Fibroblast of skin of scalp (primary cell): ENCODE measurements around the gene TCF4.
"Not testable (repeated sequence)": the region's sequence is repeated elsewhere in the genome, so short reads cannot be mapped to it uniquely, and the experiment has no call there.

Experiments used
- DNase-seq: peaks from one replicate; pipeline ENCODE4 v3.0.0-alpha.2; 2013

The TCF4 gene

DNA sequence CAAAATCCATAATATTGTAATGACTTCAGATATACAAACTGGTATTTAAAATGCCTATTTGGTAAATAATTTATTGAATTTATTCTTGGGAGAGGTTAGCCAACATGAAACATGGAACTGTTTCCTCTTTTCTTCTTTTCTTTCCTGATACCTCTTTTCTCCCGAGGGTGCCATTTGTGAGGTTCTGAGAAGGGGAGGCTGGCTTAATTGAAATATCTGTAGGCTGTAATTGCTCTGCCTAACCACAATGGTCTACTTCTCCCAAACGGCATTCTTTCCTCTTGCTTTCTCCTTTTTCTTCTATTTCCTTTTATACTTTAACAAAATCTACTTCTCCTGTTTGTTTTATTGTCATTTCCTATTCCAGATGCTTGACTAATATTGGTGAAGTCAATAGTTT is 114.9 kb downstream of the TCF4 start:
- DNase-seq = no peak

DNA sequence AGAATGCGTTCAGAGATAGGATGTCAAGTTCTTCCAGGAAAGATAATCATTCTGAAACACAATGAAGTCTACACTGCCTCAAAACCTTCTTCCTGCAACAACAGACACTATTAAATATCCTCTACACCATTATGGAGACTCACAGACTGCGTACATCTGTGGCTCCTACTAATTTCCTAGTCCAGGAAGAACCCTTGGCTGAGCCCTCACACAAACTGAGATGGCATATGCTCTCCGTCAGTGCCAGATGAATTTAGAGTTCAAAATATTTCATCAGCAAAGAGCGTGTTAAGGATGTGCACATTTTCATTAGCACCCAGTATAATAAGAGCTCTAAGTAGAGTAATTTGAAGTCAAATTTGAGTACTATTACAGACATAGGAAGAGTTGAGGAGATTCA is 117.2 kb downstream of the TCF4 start:
- DNase-seq = no peak

DNA sequence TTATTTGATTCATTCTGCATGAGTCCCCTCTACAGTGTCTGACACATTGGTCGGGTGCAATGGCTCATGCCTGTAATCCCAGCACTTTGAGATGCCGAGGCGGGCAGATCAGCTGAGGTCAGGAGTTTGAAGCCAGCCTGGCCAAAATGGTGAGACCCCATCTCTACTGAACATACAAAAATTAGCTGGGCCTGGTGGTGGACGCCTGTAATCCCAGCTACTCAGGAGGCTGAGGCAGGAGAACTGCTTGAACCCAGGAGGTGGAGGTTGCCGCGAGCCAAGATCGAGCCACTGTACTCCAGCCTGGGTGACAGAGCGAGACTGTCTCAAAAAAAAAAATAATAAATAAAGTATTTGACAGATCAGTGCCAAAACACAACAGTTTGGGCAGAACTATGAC is 118.9 kb downstream of the TCF4 start:
- not testable (repeated sequence) for DNase-seq

DNA sequence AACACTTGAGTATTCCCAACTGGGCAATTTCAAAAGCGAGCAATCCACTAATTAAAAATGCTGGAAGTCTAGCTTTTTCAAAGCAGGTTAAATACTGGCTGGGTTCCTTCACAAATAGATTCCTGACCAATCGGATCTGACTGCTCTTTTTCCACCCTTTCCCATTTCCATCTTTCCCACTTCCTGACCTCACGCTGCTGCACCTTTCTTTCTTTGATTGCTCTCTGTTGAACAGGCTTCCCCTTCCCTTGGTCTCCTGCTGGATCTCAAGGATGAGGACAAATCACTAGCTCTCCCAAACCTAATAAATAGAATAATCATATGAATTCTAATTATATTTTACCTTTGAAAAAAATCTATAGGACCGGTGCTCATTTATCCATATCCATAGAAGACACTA is 121.2 kb downstream of the TCF4 start:
- DNase-seq = no peak

DNA sequence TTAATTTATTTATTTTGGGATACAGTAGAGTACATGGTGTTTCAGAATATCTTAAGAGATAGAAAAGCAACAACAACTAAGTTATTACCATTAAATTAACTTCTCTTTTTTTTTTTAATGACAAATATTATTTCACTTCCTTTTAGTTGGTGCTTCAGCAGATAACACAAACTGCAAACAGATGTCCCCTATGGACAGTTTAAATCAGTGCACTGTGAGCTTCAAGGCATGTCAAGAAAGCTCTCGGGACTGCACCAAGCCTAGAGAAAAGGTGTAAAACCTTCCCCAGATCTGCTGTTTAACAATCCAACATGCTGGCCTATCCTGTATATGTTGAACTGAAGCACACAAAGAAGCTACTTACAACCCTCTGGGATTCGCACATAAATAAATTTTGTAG is 122.7 kb downstream of the TCF4 start:
- DNase-seq = no peak

DNA sequence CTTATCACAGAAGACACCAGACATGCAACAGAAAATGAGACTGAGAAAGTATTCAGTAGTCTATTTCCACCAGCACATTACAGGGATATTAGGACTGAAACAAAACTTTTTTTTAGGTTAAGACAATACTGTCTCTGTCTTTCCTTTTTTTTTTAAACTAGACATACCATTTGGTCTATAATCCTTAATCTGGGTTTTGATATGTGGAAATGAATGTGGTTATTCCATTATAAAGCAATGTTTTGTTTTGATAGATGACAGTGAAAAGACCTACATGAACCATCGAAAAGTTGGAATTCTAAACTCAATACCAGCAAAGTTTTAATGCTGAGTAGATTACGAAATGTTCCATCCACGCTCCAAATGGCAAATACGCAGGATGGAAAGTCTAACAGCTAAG is 123.4 kb downstream of the TCF4 start:
- DNase-seq = no peak

DNA sequence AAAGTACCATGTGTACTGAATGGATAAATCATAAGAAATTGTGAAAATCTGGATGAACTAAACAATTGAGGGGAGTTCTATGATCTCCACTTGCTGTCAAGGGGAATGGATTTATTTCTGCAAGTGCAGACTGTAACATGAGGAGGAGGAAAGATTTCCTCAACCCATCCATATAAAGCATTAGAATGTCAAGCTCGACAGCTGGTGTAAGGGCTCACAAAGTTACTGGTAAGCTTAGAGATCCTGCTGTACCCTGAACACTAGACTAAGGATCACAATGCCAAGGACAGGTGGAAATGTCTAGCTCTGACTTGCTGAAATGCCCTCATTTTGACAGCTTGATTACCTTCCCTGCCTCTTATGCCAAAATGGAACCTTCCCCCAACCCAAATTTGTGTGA is 125.3 kb downstream of the TCF4 start:
- no peak for DNase-seq

DNA sequence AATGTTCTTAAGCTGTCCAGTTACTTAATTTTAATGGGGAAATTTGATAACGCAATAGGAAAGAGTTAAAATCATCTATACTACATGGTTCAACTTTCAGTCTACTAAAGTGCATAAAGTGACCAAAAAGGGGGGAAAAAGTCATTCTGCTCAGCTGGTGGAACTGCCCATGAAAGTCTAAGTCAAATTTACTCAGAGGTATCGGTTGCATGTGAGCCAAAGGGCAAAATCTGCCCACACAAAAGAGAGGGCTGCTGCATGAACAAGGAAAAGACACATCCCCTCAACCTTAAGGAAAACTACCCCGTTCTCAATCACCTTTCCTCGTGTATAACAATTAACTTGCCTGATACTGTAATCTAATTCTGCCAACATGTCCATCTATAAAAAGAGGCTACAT is 126.1 kb downstream of the TCF4 start:
- no peak for DNase-seq

DNA sequence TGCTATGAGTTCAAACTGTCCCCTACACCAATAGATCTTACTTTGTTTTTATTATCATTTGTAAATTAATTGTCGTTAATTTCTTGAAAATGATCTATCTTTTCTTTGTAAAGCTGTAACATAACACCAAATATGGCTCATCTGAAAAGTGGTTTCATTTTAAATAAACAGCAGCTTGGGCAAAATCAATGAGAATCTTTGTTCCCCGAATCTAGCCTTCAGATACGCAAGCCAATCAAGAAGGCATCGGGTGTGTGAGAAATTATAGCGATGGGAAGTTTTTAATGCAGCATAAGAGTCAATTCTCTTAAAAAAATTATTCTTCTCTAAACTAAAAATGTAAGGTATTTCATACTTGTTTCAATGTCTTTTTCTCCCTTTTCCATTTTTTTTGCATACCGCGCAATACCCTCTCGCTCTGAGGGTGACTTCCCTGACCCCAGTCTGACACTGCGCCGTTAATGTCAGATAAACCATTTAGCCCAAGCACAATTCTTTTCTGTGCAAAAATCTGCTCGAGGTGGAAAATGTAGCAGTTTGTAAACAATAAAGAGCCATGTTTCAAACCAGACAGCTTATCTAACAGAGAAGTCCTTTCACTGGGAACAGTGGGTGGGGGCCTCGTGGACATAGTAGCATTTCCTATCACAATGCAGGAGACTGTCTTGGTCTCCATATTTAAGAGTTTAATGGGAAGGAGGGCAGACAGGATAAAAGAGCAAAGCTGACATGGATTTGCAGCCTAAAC is 129.4 kb downstream of the TCF4 start:
- no peak for DNase-seq

DNA sequence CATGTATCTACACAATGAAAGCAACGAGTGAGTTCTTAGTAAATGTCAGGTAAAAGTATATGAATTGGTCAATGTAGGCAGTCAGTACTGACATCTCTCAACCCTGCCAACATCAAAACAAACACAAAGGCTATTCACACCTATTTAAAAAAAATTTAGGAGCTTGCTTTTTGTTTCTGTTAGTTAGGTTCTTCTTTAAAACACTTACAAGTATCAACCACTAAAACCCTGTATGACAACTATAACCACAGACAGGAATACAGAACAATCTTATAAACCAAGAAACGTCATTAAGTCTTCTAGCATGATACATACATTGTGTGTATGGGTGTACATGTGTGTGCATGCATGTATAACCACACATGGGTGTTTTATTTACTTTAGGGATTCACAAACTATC is 131.0 kb downstream of the TCF4 start:
- no peak for DNase-seq

DNA sequence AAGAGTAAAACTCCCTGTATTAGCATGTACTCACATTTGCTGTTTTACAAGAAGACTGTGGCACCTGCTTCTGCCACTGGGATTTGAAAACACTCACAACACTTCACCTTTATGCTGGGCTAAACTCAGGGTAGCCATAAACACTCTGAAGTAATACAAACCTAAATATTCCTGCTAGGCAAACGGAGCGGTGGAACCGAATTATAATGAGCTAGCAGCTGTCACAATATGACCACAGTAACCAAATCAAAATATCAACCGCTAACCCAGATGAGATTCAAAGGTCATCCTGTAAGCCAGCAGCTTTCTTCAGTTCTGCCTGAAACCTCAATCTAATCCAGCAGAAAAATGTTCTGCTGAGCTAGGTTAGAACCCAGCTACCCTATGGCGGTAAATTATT is 132.1 kb downstream of the TCF4 start:
- DNase-seq = no peak

DNA sequence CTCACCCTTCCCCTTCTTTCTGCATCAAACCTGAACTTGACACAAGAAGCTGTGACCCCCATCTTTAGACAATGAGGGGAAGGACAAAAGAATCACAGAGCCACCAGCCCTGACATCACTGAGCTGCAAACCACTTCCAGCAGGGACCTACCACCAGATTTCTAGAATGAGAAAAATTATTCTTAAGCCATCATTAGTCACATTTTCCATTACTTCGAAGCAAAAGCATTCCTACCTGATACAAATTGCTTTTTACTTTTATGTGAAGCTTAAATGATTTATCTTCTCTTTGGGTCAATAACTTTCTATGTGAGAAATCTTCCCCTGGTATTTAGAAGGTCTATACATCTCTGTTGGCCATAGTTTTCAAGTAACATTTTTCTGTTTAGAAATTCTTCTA is 134.8 kb downstream of the TCF4 start:
- no peak for DNase-seq

DNA sequence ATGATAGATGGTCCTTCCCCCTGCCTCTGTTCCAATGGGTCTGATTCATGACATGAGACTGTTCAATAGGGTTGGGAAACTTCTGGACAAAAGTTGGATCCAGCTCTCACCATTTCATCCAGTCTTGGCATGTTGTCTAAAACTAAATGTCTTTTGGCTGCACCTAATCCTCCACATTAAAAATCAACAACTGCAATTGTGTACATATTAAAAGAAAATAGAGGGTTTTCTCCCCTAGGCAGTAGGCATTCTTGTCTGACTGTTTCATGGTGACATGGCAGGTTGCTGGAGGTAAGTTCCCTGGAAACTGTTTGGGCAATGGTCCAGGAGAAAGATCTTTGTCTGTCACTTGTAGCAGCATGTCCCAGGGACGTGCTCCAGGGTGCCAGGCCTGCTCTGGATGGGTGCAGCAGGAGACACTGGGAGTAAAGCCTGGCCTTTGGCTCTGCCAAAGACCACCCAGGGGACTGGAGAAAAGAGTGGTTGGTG is 135.8 kb downstream of the TCF4 start:
- no peak for DNase-seq

DNA sequence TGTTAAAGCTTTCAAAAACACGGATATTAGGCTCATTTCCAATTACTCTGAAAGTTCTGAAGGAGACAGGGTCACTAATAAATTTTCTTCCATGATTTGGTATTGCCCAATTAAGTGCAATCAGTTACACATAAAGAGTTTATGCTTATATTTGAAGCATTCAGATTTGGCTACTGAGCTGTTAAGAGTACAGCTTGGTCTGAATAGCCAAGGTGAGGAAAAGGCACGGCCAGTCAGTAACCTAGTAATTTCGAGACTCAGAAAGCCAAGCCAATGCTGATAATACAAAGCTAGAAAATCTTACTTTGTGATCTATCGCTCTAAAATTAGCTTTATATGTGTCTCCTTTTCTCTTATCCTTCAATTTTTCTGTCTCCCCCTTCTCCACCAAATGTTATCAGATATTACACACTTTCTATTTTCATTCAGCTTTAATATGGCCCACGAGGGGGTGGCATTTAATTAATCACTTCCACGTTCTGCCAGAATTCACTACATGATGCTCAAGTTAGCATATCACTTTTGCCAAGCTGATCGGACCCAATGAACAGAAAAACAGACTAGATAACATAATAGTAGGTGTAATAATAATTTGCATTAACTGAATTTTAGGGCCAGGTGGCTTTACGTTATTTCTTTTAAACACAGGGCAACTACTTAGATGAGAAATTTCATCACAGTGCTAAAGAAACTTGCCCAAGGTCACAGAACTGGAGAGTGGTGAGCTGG is 138.4 kb downstream of the TCF4 start:
- no peak for DNase-seq

DNA sequence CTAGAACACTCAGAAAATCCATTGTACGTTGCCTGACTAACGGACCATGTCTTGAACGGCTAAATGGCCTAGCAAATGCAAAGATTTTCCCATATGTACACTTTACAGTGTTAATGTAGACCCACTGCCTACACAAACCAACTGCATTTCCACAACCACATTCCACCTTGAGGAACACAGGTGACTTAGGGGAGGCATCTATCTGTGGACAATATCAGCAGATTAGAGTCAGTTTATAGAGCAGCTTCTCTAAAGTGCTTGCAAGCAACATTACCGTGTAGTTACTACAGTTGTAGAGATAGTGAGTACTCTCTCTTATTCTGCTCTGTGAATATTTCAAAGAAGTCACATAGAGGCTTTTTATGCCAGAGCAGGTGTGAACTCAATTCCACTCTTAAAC is 139.6 kb downstream of the TCF4 start:
- no peak for DNase-seq

DNA sequence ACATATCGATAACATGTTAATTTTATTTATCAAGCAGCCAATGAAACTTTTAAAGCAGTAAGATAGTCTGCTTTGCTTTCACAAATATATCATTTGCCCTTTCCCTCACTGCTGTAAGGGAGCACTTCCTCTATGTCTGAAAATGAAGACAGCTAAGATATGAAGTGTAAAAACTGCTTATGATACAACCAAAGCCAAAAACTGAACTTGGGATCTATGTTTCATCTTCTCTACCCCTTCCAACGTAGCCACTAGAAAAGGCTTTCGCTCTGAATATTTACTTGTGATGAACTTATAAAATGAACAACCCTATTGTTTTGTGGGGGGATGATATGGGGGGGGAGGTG is 140.3 kb downstream of the TCF4 start:
- no peak for DNase-seq

DNA sequence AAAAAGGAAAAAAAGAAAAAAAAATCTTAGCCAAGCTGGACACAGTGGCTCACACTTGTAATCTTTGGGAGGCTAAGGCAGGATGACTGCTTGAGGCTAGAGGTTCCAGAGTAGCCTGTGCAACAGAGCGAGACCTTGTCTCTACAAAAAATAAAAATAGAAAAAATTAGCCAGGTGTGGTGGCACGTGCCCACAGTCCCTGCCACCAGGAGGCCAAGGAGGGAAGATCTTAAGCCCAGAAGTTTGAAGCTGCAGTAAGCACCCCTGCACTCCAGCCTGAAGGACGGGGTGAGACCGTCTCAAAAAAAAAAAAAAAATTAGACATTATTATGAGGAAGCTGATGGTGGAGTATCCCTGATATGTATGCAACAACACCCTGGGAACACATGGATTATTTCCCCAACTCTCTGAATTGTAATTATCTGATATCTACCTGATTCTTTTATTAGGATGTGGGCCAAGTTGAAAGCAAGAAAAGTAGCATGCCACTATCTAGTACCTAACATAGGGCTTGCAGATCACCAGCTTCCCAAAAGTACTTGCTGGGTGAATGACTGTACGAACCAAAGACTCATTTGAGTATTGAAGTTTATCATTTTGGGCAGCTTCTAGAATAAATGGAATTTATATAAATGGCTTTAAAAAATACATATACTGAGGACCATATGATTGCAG is 140.9 kb downstream of the TCF4 start:
- DNase-seq = no peak

DNA sequence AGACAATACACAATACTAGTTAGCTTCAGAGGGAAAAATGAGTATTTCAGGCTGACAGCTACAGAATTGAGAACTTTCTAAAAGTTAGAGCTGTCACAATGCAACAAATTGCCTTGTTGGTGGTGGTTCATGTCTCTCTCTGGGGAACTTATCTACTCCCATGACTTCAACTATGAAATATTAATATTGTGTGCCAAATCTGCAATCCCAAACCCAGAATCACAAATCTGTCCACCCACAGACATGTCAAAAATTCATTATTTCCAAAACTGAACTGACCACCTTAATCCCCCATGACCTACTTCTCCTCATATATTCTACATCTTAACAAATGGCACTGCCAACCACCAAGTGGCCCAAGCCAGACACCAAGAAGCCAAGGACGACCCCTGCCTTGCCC is 143.5 kb downstream of the TCF4 start:
- DNase-seq = peak; percentile 76

DNA sequence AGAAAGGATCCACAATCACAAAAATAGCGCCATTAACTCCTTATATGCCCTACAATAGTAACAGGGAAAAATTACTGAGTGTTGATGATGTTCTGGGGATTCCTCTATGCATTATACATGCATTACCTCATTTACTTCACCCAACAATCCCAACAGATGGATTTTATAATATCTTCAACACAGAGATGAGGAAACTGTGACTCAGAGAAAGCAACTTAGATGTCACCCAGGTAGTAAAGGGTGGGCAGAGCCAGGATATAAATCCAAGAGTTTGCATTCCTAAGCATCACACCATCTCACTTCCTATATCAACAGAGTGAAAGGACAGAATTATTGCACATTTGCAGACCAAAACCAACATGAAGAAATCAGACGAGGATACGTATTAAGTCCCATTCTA is 144.2 kb downstream of the TCF4 start:
- peak; percentile 38 for DNase-seq

DNA sequence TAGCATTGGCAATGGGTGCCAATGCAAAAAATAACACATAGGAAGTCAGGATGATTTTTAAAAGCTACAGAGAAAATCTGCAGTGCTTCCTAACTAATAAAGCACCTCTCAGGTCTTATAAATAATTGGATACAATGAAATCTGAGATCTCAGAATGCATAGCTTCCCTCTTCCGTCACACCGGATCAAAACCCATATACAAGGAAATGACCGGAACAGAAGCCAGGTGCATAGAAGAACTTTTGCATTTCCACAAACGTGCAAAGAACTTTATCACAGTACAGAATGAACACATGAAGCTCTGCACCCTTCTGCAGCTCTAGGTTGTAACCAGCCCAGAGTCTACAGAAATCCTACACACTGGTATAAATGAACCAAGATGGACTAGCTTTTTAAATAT is 145.4 kb downstream of the TCF4 start:
- DNase-seq = no peak

DNA sequence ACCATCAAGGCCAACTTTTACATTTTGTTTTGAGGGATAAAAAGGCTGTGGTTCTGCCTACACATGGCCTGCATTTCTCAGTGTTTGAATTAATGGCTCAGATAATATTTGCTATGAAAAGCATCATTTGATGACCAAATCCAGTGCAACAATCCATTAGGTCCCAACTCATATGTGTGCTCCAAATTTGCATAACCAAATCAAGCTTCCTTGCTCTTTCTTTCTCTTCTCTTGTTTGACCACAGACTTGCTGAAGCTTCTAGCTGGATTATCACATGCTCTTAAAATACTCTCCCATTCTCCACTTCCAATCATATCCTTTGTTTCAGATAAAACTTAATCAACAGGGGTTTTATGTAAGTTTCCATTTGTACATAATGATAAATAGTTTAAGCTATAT is 147.0 kb downstream of the TCF4 start:
- no peak for DNase-seq

DNA sequence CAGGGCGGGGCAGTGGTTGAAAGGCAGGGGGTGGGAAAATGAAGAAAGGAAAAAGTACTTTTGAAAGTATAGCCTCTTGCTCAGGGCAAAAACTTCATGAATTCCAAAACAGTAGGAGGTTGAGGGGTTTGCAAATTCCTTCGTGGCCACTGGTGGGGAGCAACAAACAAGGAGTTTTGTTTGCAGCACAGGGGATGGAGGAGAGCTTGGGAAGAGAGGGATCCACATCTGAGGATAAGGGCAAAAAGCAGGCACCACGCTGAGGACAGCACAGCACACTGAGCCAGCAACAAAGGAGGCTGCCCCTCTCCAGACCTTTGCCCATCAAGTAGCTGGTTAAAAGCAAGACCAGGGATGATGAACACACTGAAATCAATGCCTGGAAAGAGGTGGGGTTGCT is 148.9 kb downstream of the TCF4 start:
- DNase-seq = peak; percentile 31

DNA sequence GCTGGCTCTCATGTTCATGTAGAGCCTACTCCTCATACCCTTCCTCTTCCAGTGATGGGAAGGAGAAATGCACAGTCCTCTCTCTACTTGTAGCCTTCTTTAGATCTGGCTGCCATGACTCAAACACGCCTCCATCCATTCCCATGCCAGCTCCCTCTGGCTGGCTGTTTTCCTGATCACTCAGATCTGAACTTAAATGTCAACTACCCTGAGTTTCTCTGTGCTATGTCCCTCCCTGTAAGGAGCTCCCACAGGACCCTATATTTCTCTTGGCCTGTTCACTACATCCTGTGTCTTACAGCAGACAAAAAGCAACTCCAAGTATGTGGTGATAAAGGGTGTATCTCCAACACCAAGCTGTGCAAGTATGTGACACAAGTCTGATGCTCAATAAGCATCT is 152.4 kb downstream of the TCF4 start:
- peak; percentile 68 for DNase-seq

DNA sequence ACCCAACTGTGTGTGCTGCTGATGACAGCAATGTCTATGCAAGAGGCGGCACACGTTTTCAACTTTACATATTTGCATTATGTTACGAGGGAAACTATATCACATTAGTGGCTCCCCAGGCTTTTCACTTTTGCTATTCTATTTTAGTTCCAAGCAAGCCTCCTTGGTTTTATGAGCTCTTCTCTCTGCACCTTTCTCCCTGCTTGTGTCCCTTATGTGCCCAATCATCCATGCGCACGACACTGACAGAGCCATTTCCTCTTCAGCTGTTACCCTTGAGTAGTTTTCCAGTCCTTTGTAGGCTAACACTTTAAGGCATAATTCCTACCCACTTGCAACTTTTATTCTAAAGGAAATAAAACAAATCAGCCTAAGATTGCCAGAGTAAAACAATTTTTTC is 154.3 kb downstream of the TCF4 start:
- no peak for DNase-seq
